Measurements from ENCODE around the gene MAP4K4. TPM values are rescaled to one million over a fixed set of nuclear protein-coding genes. Genes with fewer than 3 reads are reported as not detected.

Gene MAP4K4
- total and polyA plus RNA-seq, 2 of the 13 experiments (the other 11 are each of a cell fraction or from before 2014, with no cell fraction given), result 105 to 264 TPM

DNA sequence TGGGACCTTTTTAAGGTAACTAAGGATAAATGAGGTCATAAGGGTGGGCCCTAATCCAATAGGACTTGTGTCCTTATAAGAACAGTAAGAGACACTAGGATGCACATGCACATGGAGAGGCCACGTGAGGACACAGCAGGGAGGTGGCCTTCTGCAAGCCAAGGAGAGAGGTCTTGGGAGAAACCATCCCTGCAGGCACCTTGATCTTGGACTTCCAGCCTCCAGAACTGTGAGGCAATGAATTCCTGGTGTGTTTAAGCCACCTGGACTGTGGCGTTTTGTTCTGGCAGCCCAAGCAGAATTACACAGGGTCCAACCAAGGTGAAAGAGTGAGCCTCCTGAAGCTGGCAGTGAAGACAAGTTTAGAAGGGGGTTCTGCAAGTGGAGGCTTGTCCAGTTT, 204.7 kb downstream of the MAP4K4 start:
- Histone ChIP-seq H3K4me3 (replicated peaks in 1 of 3; ENCODE audit: insufficient read depth in 1 of 3, low read depth in 2 of 3, low read length in 3 of 3) (no peak overlapping the region), H3K79me2 (ENCODE audit: insufficient read depth, low read length) (no peaks in the 10 kb centered on the region), H3K27me3 (ENCODE audit: control insufficient read depth in 1 of 2, insufficient read depth in 2 of 2, low read length in 2 of 2) (no peaks in the 10 kb centered on the region), H3K36me3 (replicated peaks in 1 of 2; ENCODE audit: control insufficient read depth in 1 of 2, insufficient read depth in 2 of 2, low read length in 2 of 2) (no peaks in the 10 kb centered on the region), H3K4me2 (ENCODE audit: low read depth, low read length) (no peak overlapping the region), H3K4me1 (ENCODE audit: insufficient read depth, low read length) (peaks cover 16% of the 10 kb centered on the region), H2AFZ (ENCODE audit: low read length) (no peak overlapping the region), H3K9ac (ENCODE audit: insufficient read depth, low read depth, low read length) (no peak overlapping the region), H4K20me1 (ENCODE audit: insufficient read depth, low read length) (no peaks in the 10 kb centered on the region), H3K27ac (ENCODE audit: extremely low read length, insufficient read depth, low read length) (no peak overlapping the region), H3K9me3 (ENCODE audit: low read length) (peaks cover 17% of the 10 kb centered on the region)
- TF ChIP-seq POLR2G (IDR thresholded peaks at IDR 0.05; ENCODE audit: low read depth, low read length), result peak; percentile 57
- no peak for TF ChIP-seq NONO (IDR thresholded peaks at IDR 0.05)
- 0 out of 2 replicates have a peak, but pooled peaks have one; percentile 25 for TF ChIP-seq NONO (CRISPR knock-in tag; conservative IDR thresholded peaks at IDR 0.05)
- peak; percentile 56; the same call in 1 of the 2 replicates for TF ChIP-seq POLR2AphosphoS2 (IDR thresholded peaks at IDR 0.05; ENCODE audit: low read depth, low read length)
- TF ChIP-seq ZNF431 (CRISPR knock-in tag; IDR thresholded peaks at IDR 0.05; ENCODE audit: borderline replicate concordance, low read depth), result 0 out of 2 replicates have a peak, but pooled peaks have one; percentile 25
- TF ChIP-seq ZNF558 (CRISPR knock-in tag; IDR thresholded peaks at IDR 0.05; ENCODE audit: borderline replicate concordance), result 0 out of 2 replicates have a peak, but pooled peaks have one; percentile 35
- no peak for TF ChIP-seq ZMAT3 (CRISPR knock-in tag; conservative IDR thresholded peaks at IDR 0.05)
- peak; percentile 65 for TF ChIP-seq RBM22 (optimal IDR thresholded peaks at IDR 0.05; ENCODE audit: low read length)
- TF ChIP-seq, protein P1, sequence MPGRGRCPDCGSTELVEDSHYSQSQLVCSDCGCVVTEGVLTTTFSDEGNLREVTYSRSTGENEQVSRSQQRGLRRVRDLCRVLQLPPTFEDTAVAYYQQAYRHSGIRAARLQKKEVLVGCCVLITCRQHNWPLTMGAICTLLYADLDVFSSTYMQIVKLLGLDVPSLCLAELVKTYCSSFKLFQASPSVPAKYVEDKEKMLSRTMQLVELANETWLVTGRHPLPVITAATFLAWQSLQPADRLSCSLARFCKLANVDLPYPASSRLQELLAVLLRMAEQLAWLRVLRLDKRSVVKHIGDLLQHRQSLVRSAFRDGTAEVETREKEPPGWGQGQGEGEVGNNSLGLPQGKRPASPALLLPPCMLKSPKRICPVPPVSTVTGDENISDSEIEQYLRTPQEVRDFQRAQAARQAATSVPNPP (CRISPR knock-in tag; IDR thresholded peaks at IDR 0.05), result no peak
- peak; percentile 48; the same call in 1 of the 2 replicates for TF ChIP-seq KDM2A (CRISPR knock-in tag; IDR thresholded peaks at IDR 0.05; ENCODE audit: borderline replicate concordance, low read depth)
- no peak for TF ChIP-seq SUZ12 (IDR thresholded peaks at IDR 0.05; ENCODE audit: low read depth, low read length)
- POLR2A ChIA-PET, result no interaction called here
- intact Hi-C loops (cut with micrococcal nuclease; ENCODE audit: unreplicated experiment), result loop anchor here (5.0 kb wide), 1 partner anchor 85 kb away; no protein-coding TSS in a partner anchor
- FAIRE-seq (no peak), DNase-seq (ENCODE audit: low spot score) (no peak), ATAC-seq (peak; percentile 1; the same call in 2 of the 3 replicates)
- WGBS (ENCODE audit: low lambda C conversion rate), result 57% methylated on average over 2 of the region's 2 CpGs
- no TSS peak for BruUV-seq (replicated peaks)
- in situ Hi-C loops (cut with HindIII; ENCODE audit: extremely low pct_ligation_motif_present, low pct_unique_long_range_greater_than_20kb), result no loop called here
- CTCF ChIA-PET (ENCODE audit: low intra/inter-chr PET ratio, low total read pairs), result no interaction called here
